Thyroid gland (tissue), 4 donors: ENCODE results near the gene STAP2.

Experiments used
- CTCF ChIP-seq, 6 experiments: fragments of 200-600 bp in 3 of 6; fragments of 450-650 bp in 3 of 6; sonication (generic) in 3 of 6; IDR thresholded peaks; one replicate each; pipeline ENCODE4 v1.5.1; 2016 to 2019; ENCODE audit warnings: antibody characterized with exemption in 6 of 6, mild to moderate bottlenecking in 2 of 6, inconsistent platforms in 1 of 6, moderate library complexity in 1 of 6
- POLR2A ChIP-seq, 2 donors: fragments of 450-650 bp; IDR thresholded peaks; one replicate each; pipeline ENCODE4 v1.6.1; 2017; ENCODE audit warnings: antibody characterized with exemption in 2 of 2, mild to moderate bottlenecking in 2 of 2, moderate library complexity in 1 of 2

- TF ChIP-seq CTCF (IDR thresholded peaks at IDR 0.05) (no peak), POLR2A (IDR thresholded peaks at IDR 0.05) (no peak)
These were observed 58.9 kb downstream of the STAP2 start for GRCh38 chr19:4279530-4280422.
